SU-DHL-6 (cell line): ENCODE measurements around the gene SELENOS.

Experiments
- EZH2phosphoT487 ChIP-seq: fragments of 200-600 bp; sonication (generic), shearing (Covaris generic); conservative IDR thresholded peaks from 2 replicates; pipeline ENCODE4 v1.6.1; 2018; ENCODE audit warnings: mild to moderate bottlenecking, antibody characterized with exemption, low read length, moderate library complexity, mixed read lengths
- TF ChIP-seq, protein P1 (sequence below): fragments of 200-600 bp; sonication (generic); IDR thresholded peaks from one replicate; pipeline ENCODE4 v1.5.1; 2017; ENCODE audit warnings: antibody characterized with exemption, mild to moderate bottlenecking, low read length, moderate library complexity; ENCODE audit not compliant: insufficient read depth, poor library complexity, severe bottlenecking

DNA sequence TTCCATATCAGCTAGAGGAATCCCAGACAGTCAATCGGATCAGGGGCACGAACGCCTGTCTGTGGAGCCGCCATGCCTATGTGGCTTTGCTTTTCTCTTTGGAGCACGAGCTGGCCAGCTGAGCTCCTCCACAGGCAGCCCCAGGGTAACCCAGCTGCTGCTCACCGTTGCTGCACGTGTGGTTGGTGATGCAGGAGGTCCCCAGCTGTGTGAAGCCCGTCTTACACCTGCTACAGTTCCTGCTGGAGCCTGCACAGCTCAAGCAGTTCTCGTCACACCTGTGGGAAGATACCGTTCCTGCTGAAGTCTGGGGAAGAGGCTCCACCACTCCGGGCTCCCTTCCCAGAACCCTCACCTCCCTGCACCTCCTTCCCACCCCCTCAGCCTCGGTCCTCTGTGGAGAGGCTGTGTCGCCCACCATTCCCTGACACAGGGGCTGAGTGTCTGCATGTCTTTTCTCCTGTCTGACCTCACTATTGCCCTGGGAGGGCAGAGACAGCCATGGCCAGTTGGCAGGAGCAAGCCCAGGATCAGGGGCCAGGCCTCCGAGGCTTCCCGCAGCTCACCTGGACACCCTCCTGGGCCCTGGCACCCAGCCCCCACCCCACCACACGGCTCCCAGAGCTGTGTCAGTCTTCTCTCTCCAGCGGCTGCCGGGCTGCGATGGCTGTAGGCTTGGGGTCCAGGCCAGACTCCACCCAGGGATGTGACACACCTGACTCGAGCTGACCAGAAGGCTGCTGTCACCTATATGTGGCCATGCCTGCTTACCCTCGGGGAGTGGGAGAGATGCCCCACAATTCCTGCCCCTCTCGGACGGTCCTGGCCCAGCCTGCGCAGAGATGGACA is 30.0 kb upstream of the SELENOS start:
- TF ChIP-seq, protein P1, sequence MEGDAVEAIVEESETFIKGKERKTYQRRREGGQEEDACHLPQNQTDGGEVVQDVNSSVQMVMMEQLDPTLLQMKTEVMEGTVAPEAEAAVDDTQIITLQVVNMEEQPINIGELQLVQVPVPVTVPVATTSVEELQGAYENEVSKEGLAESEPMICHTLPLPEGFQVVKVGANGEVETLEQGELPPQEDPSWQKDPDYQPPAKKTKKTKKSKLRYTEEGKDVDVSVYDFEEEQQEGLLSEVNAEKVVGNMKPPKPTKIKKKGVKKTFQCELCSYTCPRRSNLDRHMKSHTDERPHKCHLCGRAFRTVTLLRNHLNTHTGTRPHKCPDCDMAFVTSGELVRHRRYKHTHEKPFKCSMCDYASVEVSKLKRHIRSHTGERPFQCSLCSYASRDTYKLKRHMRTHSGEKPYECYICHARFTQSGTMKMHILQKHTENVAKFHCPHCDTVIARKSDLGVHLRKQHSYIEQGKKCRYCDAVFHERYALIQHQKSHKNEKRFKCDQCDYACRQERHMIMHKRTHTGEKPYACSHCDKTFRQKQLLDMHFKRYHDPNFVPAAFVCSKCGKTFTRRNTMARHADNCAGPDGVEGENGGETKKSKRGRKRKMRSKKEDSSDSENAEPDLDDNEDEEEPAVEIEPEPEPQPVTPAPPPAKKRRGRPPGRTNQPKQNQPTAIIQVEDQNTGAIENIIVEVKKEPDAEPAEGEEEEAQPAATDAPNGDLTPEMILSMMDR = no peak
- no peak for TF ChIP-seq EZH2phosphoT487
